ENCODE data around the gene ACSS1. TPM values are rescaled to one million over a fixed set of nuclear protein-coding genes. Genes with fewer than 3 reads are reported as not detected.

The ACSS1 gene
- total and polyA plus RNA-seq, 2 donors from 2014 or later, result 30.6 to 72.3 TPM

GRCh38 chr20:25056690-25057233 is 1.2 kb downstream of the ACSS1 start:
- H3K4me1 ChIP-seq (ENCODE audit: control insufficient read depth in 2 of 3, insufficient read depth in 2 of 3, low read depth in 1 of 3, low read length in 3 of 3), result peaks cover 5 to 54% (median 42%) of the 10 kb centered on the region in 3 donors
- no peaks in the 10 kb centered on the region for H3K36me3 ChIP-seq (ENCODE audit: control insufficient read depth in 2 of 3, insufficient read depth in 3 of 3, low read length in 3 of 3)
- H3K9me3 ChIP-seq (ENCODE audit: control insufficient read depth in 2 of 3, insufficient read depth in 1 of 3, low read length in 3 of 3), result no peaks in the 10 kb centered on the region
- intact Hi-C loops (cut with DNase I), result no loop called here
- peak in 2 of 5 donors; percentile 64 to 85 for DNase-seq
- no peak for FAIRE-seq
- peak overlapping the region in 2 of 3 donors; percentile 76 to 88 for H3K9ac ChIP-seq (ENCODE audit: low read length in 3 of 3)
- TF ChIP-seq CTCF (IDR thresholded peaks at IDR 0.05; ENCODE audit: borderline replicate concordance, extremely low read depth, insufficient read depth), result no peak
- peak overlapping the region; percentile 95 to 96 for H3K27ac ChIP-seq (ENCODE audit: low read depth in 2 of 2, low read length in 2 of 2)
- peak overlapping the region; percentile 17 to 79 (median 76) for H3K4me3 ChIP-seq (ENCODE audit: low read length in 3 of 3)
- peaks cover 3% of the 10 kb centered on the region for H3K27me3 ChIP-seq (ENCODE audit: control insufficient read depth, insufficient read depth, low read length)

DNA sequence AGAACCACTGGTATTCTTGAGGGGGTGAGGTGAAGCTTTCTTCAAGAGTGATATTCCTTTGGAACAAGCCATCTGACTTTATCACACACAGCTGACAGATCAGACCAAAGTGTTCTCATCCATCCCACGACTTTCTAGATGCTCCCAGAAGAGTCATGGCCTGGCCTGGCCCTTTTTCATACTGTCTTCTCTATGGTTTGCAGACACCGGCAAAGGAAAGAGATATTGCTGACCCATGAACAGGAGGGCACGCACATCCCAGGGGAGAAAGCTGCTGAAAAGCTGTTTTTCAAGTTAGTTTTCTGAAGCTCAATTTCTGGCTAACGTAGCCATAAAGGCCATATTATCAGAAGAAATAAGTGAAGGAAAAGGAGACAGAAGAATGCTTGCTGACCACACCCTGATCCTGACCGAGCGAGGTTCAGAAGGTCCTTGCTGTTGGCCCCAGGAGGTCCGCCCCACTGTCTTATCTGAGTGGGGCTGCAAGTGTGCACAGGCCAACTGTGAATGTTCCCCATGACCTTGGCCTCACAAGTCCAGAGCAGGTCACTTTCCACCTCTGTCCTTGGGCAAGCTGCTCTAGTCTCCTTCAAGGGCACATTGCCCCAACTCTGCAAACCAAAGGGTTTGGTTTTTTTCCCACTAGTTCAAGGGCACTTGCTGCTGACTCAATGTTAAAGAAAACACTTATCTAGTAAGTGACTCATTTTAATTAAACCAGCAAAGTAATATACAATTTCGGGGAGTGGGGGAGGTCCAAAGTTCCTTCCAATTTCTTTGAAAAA is 2.0 kb downstream of the ACSS1 start:
- DNase-seq (peak in 1 of 5 donors; percentile 35), FAIRE-seq (no peak)
- H3K4me3 ChIP-seq (ENCODE audit: low read length in 3 of 3), result peak overlapping the region in 2 of 3 donors; percentile 76 to 79
- TF ChIP-seq CTCF (IDR thresholded peaks at IDR 0.05; ENCODE audit: borderline replicate concordance, extremely low read depth, insufficient read depth), result no peak
- no peaks in the 10 kb centered on the region for H3K9me3 ChIP-seq (ENCODE audit: control insufficient read depth in 2 of 3, insufficient read depth in 1 of 3, low read length in 3 of 3)
- H3K27me3 ChIP-seq (ENCODE audit: control insufficient read depth, insufficient read depth, low read length), result no peaks in the 10 kb centered on the region
- H3K36me3 ChIP-seq (ENCODE audit: control insufficient read depth in 2 of 3, insufficient read depth in 3 of 3, low read length in 3 of 3), result no peaks in the 10 kb centered on the region
- intact Hi-C loops (cut with DNase I), result no loop called here
- peak overlapping the region in 2 of 3 donors; percentile 5 to 88 for H3K9ac ChIP-seq (ENCODE audit: low read length in 3 of 3)
- H3K27ac ChIP-seq (ENCODE audit: low read depth in 2 of 2, low read length in 2 of 2), result peak overlapping the region; percentile 95 to 96
- peaks cover 5 to 59% (median 51%) of the 10 kb centered on the region in 3 donors for H3K4me1 ChIP-seq (ENCODE audit: control insufficient read depth in 2 of 3, insufficient read depth in 2 of 3, low read depth in 1 of 3, low read length in 3 of 3)

DNA sequence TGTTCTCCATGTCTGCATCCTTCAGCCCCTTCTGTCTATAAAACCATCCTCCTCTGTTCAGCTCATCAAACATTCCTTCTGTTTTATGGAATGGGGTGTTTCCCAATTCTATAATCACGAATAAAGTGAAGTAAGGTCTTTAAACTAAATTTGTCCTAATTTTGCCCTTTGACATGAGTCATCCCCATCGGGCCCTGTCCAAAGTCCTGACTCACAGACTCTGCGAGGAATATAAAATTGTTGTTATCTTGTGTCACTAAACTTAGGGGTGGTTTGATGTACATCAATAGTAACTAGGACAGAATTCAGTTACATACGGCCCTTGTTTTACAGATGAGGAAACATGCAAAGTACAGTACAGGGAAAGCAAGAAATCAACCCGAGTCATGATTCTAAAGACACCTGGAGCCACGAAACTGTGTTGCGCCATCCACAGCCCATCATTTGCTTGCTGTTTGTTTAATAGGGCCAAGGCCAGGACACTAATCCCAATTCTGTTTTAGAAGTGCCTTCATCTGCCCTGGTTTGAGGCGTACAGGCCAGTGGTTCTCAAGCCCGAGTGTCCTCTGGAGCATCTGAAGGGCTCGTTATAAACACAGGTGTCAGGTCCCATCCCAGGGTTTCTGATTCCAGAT is 2.8 kb downstream of the ACSS1 start:
- FAIRE-seq (no peak), DNase-seq (peak in 2 of 5 donors; percentile 7 to 9)
- Histone ChIP-seq H3K4me1 (ENCODE audit: control insufficient read depth in 2 of 3, insufficient read depth in 2 of 3, low read depth in 1 of 3, low read length in 3 of 3) (peaks cover 5 to 66% (median 56%) of the 10 kb centered on the region in 3 donors), H3K9me3 (ENCODE audit: control insufficient read depth in 2 of 3, insufficient read depth in 1 of 3, low read length in 3 of 3) (no peaks in the 10 kb centered on the region), H3K4me3 (ENCODE audit: low read length in 3 of 3) (peak overlapping the region in 2 of 3 donors; percentile 0 to 79), H3K9ac (ENCODE audit: low read length in 3 of 3) (peak overlapping the region in 1 of 3 donors; percentile 88), H3K36me3 (ENCODE audit: control insufficient read depth in 2 of 3, insufficient read depth in 3 of 3, low read length in 3 of 3) (no peaks in the 10 kb centered on the region), H3K27me3 (ENCODE audit: control insufficient read depth, insufficient read depth, low read length) (no peaks in the 10 kb centered on the region), H3K27ac (ENCODE audit: low read depth in 2 of 2, low read length in 2 of 2) (peak overlapping the region; percentile 95 to 96)
- TF ChIP-seq CTCF (IDR thresholded peaks at IDR 0.05; ENCODE audit: borderline replicate concordance, extremely low read depth, insufficient read depth), result no peak
- intact Hi-C loops (cut with DNase I), result no loop called here

All from kidney (tissue), 14 donors.